Thyroid gland (tissue), 4 donors: ENCODE measurements around the gene APRT. TPM values are rescaled to one million over a fixed set of nuclear protein-coding genes. Genes with fewer than 3 reads are reported as not detected.

Experiments
- DNase-seq, 2 donors: peaks; one replicate each; pipeline ENCODE4 v3.0.0-alpha.2; 2019
- H3K27ac ChIP-seq, 3 donors: fragments of 200-600 bp; sonication (generic); 1 replicate in 2 of 3; 2 replicates in 1 of 3; pipeline ENCODE4 v1.5.1; 2016 to 2019; ENCODE audit warnings: mild to moderate bottlenecking in 1 of 3, moderate library complexity in 1 of 3
- H3K27me3 ChIP-seq: fragments of 200-600 bp; sonication (generic); one replicate; pipeline ENCODE4 v1.5.1; 2019
- H3K36me3 ChIP-seq, 2 donors: fragments of 200-600 bp; sonication (generic); one replicate each; pipeline ENCODE4 v1.5.1; 2016 to 2019
- H3K4me1 ChIP-seq, 2 donors: fragments of 200-600 bp; sonication (generic); one replicate each; pipeline ENCODE4 v1.5.1; 2017 to 2019
- H3K4me3 ChIP-seq, 3 donors: fragments of 200-600 bp; sonication (generic); replicated peaks in 1 of 3; 1 replicate in 2 of 3; 2 replicates in 1 of 3; pipeline ENCODE4 v1.5.1; 2016; ENCODE audit warnings: mild to moderate bottlenecking in 1 of 3
- H3K9me3 ChIP-seq: fragments of 200-600 bp; sonication (generic); one replicate; pipeline ENCODE4 v1.5.1; 2017
- POLR2A ChIP-seq, 2 donors: fragments of 450-650 bp; IDR thresholded peaks; one replicate each; pipeline ENCODE4 v1.6.1; 2017; ENCODE audit warnings: antibody characterized with exemption in 2 of 2, mild to moderate bottlenecking in 2 of 2, moderate library complexity in 1 of 2
- WGBS, 2 donors: methylation state at CpG; one replicate each; pipeline ENCODE4 v1.1.5; 2017; 5-methylcytosine and 5-hydroxymethylcytosine counted together
- intact Hi-C: fragments of 100-400 bp; cut with DNase I; formaldehyde crosslinking; loops from one replicate; pipeline ENCODE4 v1.15.1; 2023
- total RNA-seq, 4 donors: library from RNA; depleted of rRNA; stranded (reverse); fragments of >200 nt; gene quantifications; one replicate each; pipeline ENCODE4 v1.2.3, GENCODE V29; 2016
- TF ChIP-seq, protein P1 (sequence below), 6 experiments: fragments of 200-600 bp in 3 of 6; fragments of 450-650 bp in 3 of 6; sonication (generic) in 3 of 6; IDR thresholded peaks; one replicate each; pipeline ENCODE4 v1.5.1; 2016 to 2019; ENCODE audit warnings: antibody characterized with exemption in 6 of 6, mild to moderate bottlenecking in 2 of 6, inconsistent platforms in 1 of 6, moderate library complexity in 1 of 6

Gene APRT
- total RNA-seq, 4 donors from 2014 or later: 88.9 to 182 (median 118) TPM

DNA sequence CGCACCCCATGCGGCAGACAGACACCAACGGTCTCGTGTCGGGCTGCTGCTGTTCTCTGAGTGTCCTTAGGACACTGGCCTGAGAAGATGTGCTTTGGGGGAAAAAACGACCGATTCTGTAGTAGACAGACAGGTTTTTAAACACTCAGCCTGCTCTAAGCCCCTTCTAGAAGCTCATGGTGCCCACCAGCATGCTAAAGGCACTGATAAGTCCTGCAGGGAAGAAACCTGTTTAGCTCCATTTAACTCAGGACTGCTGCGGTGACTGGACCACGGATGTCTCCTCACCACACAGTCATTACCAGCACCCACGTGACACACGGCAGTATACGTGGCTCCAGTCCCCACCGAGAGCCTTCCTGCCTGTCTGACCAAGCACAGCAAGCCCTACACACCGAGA is 19.1 kb upstream of the APRT start:
- H3K27ac ChIP-seq: no peak overlapping the region
- TF ChIP-seq, protein P1, sequence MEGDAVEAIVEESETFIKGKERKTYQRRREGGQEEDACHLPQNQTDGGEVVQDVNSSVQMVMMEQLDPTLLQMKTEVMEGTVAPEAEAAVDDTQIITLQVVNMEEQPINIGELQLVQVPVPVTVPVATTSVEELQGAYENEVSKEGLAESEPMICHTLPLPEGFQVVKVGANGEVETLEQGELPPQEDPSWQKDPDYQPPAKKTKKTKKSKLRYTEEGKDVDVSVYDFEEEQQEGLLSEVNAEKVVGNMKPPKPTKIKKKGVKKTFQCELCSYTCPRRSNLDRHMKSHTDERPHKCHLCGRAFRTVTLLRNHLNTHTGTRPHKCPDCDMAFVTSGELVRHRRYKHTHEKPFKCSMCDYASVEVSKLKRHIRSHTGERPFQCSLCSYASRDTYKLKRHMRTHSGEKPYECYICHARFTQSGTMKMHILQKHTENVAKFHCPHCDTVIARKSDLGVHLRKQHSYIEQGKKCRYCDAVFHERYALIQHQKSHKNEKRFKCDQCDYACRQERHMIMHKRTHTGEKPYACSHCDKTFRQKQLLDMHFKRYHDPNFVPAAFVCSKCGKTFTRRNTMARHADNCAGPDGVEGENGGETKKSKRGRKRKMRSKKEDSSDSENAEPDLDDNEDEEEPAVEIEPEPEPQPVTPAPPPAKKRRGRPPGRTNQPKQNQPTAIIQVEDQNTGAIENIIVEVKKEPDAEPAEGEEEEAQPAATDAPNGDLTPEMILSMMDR (IDR thresholded peaks at IDR 0.05): no peak
- no peak for TF ChIP-seq POLR2A (IDR thresholded peaks at IDR 0.05)
- H3K4me1 ChIP-seq: no peaks in the 10 kb centered on the region
- WGBS, 2 donors: 93 to 100% methylated on average over 3 to 11 of the region's 14 CpGs
- no peaks in the 10 kb centered on the region for H3K9me3 ChIP-seq
- no peaks in the 10 kb centered on the region for H3K36me3 ChIP-seq
- no peak for DNase-seq
- no peaks in the 10 kb centered on the region for H3K27me3 ChIP-seq
- no peak overlapping the region for H3K4me3 ChIP-seq
- intact Hi-C loops: no loop called here

DNA sequence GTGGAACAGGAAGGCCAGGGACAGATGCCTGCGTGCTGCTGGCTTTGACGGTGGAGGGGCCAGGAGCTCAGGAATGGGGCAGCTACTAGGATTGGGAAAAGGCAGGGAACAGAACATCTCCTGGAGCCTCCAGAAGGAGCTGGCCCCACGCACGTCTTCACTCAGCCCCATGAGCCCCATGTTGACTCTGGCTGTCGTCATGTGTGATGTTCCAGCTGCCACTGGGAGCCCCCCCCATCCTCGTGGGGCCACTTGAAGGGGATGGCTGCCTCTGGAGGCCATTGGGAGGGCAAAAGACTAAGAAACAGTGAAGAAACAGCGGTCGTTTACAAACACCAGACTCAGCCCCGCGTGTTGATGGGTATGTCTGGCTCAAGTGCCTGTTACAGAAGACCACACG is 18.5 kb upstream of the APRT start:
- Histone ChIP-seq H3K27me3 (no peaks in the 10 kb centered on the region), H3K36me3 (no peaks in the 10 kb centered on the region), H3K4me1 (no peaks in the 10 kb centered on the region), H3K4me3 (no peak overlapping the region), H3K9me3 (no peaks in the 10 kb centered on the region), H3K27ac (no peak overlapping the region)
- 76 to 80% methylated on average over 11 of the region's 11 CpGs for WGBS, 2 donors
- no peak for DNase-seq
- intact Hi-C loops: no loop called here
- no peak for TF ChIP-seq POLR2A (IDR thresholded peaks at IDR 0.05)
- TF ChIP-seq, protein P1 (IDR thresholded peaks at IDR 0.05): no peak

- H3K27ac ChIP-seq: no peak overlapping the region
- no peaks in the 10 kb centered on the region for H3K9me3 ChIP-seq
- H3K36me3 ChIP-seq: no peaks in the 10 kb centered on the region
- TF ChIP-seq, protein P1 (IDR thresholded peaks at IDR 0.05): no peak
- TF ChIP-seq POLR2A (IDR thresholded peaks at IDR 0.05): no peak
- H3K27me3 ChIP-seq: no peaks in the 10 kb centered on the region
- no peak for DNase-seq
- intact Hi-C loops: no loop called here
- H3K4me3 ChIP-seq: no peak overlapping the region
- WGBS, 2 donors: 91 to 93% methylated on average over 18 to 24 of the region's 24 CpGs
- H3K4me1 ChIP-seq: no peaks in the 10 kb centered on the region
Measured at GRCh38 chr16:88828711-88829110, 17.0 kb upstream of the APRT start.

GRCh38 chr16:88827727-88828126 is 16.0 kb upstream of the APRT start:
- Histone ChIP-seq H3K4me1 (no peaks in the 10 kb centered on the region), H3K36me3 (no peaks in the 10 kb centered on the region), H3K4me3 (no peak overlapping the region), H3K27ac (no peak overlapping the region), H3K9me3 (no peaks in the 10 kb centered on the region), H3K27me3 (no peaks in the 10 kb centered on the region)
- no peak for DNase-seq
- WGBS, 2 donors: 95% methylated on average over 12 to 19 of the region's 21 CpGs
- intact Hi-C loops: no loop called here
- TF ChIP-seq, protein P1 (IDR thresholded peaks at IDR 0.05): no peak
- no peak for TF ChIP-seq POLR2A (IDR thresholded peaks at IDR 0.05)

- WGBS, 2 donors: 88 to 92% methylated on average over 10 to 25 of the region's 26 CpGs
- DNase-seq: no peak
- no peak overlapping the region for H3K4me3 ChIP-seq
- no peaks in the 10 kb centered on the region for H3K36me3 ChIP-seq
- TF ChIP-seq, protein P1 (IDR thresholded peaks at IDR 0.05): no peak
- TF ChIP-seq POLR2A (IDR thresholded peaks at IDR 0.05): no peak
- H3K27me3 ChIP-seq: no peaks in the 10 kb centered on the region
- H3K4me1 ChIP-seq: no peaks in the 10 kb centered on the region
- no peaks in the 10 kb centered on the region for H3K9me3 ChIP-seq
- intact Hi-C loops: no loop called here
- no peak overlapping the region for H3K27ac ChIP-seq
Measured at GRCh38 chr16:88826070-88826840, 14.5 kb upstream of the APRT start.
